Left colon (tissue), 2 donors: Measurements from ENCODE around the gene RFX4. TPM values are rescaled to one million over a fixed set of nuclear protein-coding genes. Genes with fewer than 3 reads are reported as not detected.

Experiments used
- ATAC-seq: fragments of 200-7000 bp; cut with Tn5 transposase; one replicate; pipeline ENCODE4 v1.9.1; 2020; ENCODE audit warnings: mild to moderate bottlenecking, moderate library complexity
- DNase-seq, 2 donors: peaks; one replicate each; pipeline ENCODE4 v3.0.0-alpha.2; 2020
- intact Hi-C, 2 donors: fragments of 100-400 bp; cut with DNase I in 1 of 2; cut with micrococcal nuclease in 1 of 2; formaldehyde crosslinking; loops; one replicate each; pipeline versions ENCODE4 v1.11.2 to v1.14.0; 2022; cut with DNase I, micrococcal nuclease
- total RNA-seq, 2 donors: library from RNA; stranded (reverse); fragmentation: NEBNext Ultra II Directional; extraction: Animal tissue kit (Norgen Biotek cat#: 25700); gene quantifications; one replicate each; pipeline ENCODE4 v1.2.1, GENCODE V29; 2021
- donor health status: DM: no; HTN: no; CAD: no.
- donor health status: DM: yes; HTN: yes; CAD: no.

Gene RFX4
- total RNA-seq, 2 donors from 2014 or later: 0.08 TPM; not detected in 1

DNA sequence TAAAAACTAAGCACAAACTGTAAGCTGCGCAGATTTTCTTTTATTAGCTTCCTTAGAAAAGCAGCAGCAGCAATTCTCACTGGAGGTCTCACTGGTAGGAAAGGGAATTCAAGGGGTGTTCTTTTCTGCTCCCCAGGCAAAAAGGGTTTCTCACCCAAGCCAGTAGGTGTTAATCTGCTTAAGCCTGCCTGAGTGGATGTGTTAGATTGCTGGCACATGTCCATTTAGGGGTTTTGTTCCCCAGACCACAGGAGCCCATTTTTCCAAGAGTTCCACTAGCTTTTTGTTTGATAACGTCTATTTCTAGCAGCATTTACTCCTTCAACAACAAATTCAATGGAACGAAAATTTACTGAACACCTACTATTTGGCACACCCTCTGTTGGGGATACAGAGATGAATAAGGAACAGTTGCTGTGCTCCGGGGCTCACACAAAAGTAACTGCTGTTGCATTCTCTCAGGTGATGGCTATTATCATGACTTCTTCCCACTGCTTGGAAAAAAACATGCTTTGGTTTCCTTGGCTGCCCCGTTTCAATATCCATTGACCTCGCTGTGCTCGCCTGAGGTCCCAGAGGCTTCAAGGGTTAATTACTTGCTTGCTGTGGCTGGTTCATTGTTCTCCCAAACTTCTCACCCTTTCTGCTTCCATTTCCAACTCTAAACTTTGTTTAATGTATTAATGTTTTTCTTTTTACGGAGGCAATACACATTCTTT lies 160.6 kb downstream of the RFX4 start:
- intact Hi-C loops: no loop called here
- ATAC-seq (no peak), DNase-seq (no peak)

GRCh38 chr12:106744600-106744999 lies 161.8 kb downstream of the RFX4 start:
- ATAC-seq: no peak
- DNase-seq: no peak
- intact Hi-C loops: no loop called here

DNA sequence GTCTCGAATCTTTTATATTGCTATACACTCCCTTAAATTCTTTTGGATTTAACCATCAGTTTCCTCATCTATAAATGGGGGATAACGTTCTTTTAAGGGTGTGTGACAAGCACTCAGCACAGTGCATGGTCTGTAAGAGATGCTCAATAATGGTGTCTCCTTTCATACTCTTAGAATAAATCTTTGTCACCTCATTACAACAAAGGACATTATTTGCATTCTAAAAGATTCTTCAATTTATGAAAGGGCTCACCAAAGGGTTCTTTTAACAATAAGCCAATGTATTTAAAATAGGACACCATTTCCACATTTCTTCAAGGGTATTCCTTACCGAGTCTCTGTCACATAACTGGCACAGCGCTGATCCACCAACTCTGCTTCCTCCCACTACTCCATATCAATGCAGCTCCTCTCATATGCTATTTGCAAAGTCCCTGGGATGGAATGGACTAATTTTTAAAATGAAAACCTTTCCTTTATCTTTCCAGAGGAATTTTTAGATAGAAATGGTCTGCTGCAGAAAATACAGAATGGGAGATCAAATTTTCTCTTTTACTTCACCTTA lies 162.5 kb downstream of the RFX4 start:
- ATAC-seq: no peak
- intact Hi-C loops: no loop called here
- DNase-seq: no peak

DNA sequence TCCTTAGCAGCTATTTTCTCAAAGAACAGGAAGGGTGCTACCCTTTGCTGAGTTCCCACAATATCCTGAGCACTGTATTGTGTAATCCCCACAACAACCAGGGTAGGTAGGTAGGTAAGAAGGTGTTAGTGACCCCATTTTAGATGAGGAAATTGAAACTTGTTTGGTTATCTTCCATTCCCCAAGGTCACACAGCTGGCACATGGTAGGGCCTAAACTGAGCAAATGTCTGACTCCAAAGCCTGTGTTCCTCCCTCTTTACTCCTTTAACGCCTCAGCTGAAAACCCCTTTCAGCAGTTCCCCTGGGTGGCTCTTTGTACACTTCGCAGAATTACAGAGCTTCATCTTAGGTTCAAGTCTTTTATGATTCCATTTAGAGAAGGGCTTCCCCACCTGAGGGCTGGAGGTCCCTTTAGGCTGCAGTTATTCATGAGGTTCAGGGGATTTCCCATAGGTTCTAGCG lies 165.2 kb downstream of the RFX4 start:
- intact Hi-C loops: no loop called here
- no peak for ATAC-seq
- DNase-seq: no peak

- intact Hi-C loops: no loop called here
- ATAC-seq (no peak), DNase-seq (no peak)
Measured at GRCh38 chr12:106750524-106750923, 167.7 kb downstream of the RFX4 start.

- no peak for ATAC-seq
- intact Hi-C loops: no loop called here
- DNase-seq: peak; percentile 38 to 47
Measured at GRCh38 chr12:106753526-106753925, 170.7 kb downstream of the RFX4 start.

DNA sequence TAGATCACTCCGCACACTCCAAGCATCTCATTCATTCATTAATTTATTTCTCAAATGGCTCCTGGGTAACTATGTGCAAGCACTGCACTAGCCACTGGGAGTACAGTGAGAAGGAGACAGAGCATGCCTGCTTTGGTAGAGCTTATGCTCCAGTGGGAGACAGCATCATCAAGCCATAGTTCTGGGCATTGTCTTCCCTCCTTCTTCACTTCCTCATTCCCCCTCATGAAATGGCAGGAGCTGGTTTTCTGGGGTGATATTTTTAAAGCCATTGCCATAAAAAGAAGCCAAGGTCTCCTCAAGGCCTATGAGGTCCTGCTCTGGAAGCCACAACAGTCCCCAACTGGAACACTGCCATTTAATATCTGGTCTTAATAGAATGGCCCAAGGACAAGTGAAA lies 171.5 kb downstream of the RFX4 start:
- DNase-seq (no peak), ATAC-seq (no peak)
- intact Hi-C loops: no loop called here

DNA sequence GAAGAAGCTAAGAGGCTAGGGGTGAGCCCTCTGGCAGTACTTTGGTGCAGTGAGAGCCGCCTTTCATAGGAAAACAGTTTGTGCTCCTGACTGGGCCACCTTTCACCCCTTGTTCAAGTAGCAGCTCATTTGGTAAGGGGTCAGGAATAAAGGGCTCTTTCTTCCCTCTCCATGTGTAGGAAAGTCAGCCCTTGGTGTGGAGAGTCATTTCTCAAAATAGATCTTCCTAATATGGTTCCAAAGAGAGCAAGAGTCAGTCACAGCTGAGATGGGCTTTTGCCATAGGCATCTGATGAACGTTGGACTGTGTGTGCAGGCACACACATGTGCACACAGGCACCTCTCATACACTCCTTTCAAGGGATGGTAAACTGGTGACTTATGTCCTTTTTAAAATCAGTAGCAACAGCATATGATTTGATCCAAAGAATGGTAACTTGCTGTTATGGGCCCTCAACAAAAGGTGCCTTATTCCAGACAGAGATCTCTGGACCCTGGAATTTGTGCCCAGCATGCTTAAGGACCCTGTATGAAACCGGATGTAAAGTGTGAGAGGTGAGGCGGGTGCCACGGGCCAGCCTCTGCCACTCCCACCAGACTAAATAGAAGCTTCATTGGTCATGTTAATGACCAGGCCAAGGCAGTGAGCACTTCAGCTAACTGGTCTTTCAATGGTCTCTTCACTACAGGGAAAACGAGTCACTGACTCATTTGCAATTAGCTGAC lies 175.0 kb downstream of the RFX4 start:
- DNase-seq: no peak
- intact Hi-C loops: no loop called here

GRCh38 chr12:106758349-106759110 lies 175.7 kb downstream of the RFX4 start:
- DNase-seq (peak; percentile 72 to 77), ATAC-seq (peak; percentile 97)
- intact Hi-C loops: no loop called here

More for the DNA sequence above, 175.0 kb downstream of the RFX4 start:
- ATAC-seq: peak; percentile 64

DNA sequence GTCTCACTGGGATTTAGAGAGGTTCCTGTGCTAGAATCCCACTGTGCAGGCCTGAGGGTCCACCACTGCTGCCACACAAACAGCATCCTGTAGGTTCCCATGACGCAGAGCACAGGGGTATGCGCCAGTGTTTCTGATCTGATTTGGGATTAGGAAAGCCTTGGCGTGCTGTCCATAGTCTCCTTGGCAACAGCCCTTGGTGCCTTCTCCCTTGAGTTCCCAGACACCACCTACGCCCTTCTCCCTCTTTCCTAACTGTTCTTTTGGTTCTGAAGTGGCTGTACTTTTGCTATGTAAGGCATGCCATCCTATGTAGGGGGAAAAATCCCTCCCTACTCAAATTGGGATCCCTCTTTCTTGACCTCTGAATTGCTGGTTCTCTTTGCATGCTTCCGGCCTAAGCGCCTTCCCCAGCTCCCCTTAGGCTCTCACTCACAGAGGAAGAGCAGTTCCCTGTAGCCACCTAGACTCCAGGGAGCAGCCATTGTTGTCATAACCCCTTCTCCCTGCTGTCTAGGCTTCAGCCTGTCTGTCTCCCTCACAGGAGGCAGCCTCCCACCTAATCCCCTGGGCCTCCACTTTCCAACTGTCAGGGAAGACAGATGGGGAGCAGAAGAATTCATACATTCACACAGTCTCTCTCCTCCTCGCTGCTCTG lies 176.9 kb downstream of the RFX4 start:
- intact Hi-C loops: no loop called here
- DNase-seq: no peak
- no peak for ATAC-seq

- ATAC-seq (no peak), DNase-seq (no peak)
- intact Hi-C loops: no loop called here
Measured at GRCh38 chr12:106760184-106760531, 177.4 kb downstream of the RFX4 start.

- ATAC-seq (no peak), DNase-seq (no peak)
- intact Hi-C loops: no loop called here
Measured at GRCh38 chr12:106764220-106764619, 181.4 kb downstream of the RFX4 start.

- ATAC-seq (peak; percentile 44), DNase-seq (no peak)
- intact Hi-C loops: no loop called here
Measured at GRCh38 chr12:106764738-106765137, 181.9 kb downstream of the RFX4 start.

- ATAC-seq (no peak), DNase-seq (no peak)
- intact Hi-C loops: no loop called here
Measured at GRCh38 chr12:106766393-106766826, 183.6 kb downstream of the RFX4 start.

DNA sequence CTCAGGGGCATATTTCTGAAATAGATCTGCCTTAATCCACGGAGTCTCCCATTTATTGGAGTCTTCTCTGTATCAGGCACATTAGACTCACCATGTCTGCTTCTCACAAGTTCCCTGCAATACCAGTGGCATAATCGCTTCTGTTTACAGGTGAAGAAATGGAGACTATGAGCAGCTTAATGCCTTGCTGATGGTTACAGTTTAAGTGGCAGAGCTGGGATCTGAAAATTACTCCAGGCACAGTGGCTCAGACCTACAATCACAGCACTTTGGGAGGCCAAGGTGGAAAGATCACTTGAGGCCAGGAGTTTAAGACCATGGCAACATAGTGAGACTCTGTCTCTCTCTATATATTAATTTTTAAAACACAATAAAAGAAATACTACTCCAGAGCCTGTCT lies 184.4 kb downstream of the RFX4 start:
- ATAC-seq (no peak), DNase-seq (no peak)
- intact Hi-C loops: no loop called here

GRCh38 chr12:106767954-106768822 lies 185.4 kb downstream of the RFX4 start:
- no peak for ATAC-seq
- intact Hi-C loops: no loop called here
- no peak for DNase-seq

DNA sequence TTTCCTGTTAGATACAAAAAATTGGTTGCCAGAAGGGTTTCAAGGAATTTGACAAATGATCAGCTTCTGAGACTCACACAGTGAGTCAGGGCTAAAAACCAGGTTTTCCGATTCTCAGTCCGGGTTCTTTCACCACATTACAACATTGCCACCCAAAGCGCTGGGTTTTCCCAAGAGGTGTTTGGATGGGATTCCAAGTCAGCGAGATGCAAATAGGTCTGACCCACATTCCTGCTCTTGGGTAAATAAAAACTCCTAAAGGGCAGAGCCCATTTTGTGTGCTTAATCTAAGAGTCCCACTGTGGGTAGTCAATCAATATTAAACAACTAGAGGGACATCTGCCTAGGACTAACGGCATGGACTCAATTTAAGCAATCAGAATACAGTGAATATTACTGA lies 186.3 kb downstream of the RFX4 start:
- no peak for ATAC-seq
- intact Hi-C loops: no loop called here
- no peak for DNase-seq

GRCh38 chr12:106769546-106769945 lies 186.7 kb downstream of the RFX4 start:
- ATAC-seq: no peak
- intact Hi-C loops: no loop called here
- DNase-seq: no peak
